ELR (cell line): ENCODE data around the gene MTCP1.

Source experiments
- DNase-seq: peaks from one replicate; pipeline ENCODE4 v3.0.0-alpha.2; 2015; ENCODE audit warnings: low read depth

Gene MTCP1

DNA sequence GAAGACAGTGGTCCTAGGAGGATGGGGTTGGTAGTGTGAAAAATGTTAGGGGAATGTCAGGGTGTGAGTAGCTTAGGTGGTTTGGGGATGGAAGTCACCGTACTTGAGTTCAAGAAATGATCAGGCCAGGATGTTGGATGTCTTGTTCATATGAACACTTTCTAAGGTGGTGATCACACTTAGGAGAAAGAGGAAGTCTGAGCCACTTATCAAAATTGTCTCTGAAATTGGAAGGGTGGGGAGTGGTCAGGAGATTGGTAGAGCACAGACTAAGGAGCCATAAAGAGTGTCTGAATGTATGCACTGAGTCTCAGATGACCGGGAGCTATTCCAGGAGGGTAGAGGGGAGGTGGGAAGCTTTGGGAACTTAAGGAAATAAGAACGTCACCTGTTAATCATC, 17.3 kb downstream of the MTCP1 start:
- no peak for DNase-seq

DNA sequence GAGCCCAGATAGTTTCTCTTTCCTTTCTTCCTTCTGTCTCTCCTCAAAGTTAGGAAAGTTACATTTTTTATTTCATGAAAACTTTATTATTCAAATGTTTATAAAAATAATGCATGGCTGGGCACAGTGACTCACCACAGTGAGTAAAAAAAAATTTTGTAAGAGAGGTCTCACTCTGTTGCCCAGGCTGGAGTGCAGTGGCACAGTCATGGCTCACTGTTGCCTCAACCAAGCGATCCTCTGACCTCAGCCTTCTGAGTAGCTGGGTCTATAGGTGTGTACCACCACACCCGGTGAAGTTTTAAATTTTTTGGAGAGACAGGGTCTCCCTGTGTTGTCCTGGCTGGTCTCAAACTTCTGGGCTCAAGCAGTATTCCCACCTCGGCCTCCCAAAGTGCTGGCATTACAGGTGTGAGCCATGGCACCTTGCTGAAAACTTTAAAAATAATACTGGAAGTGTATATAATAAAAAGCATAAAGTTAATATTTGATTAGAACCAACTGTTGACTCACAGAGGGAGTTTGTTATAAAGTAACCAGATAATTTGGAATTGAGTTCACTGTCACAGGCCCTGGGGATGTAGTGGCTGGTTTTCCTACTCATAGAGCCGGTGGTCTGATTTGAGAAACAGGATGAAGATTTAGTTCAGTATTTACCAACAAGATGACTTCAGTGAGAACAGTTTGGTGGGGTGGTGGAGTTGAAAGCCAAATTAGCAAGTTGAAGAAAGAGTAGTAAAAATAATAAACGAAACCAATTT, 18.0 kb downstream of the MTCP1 start:
- DNase-seq: peak; percentile 14

DNA sequence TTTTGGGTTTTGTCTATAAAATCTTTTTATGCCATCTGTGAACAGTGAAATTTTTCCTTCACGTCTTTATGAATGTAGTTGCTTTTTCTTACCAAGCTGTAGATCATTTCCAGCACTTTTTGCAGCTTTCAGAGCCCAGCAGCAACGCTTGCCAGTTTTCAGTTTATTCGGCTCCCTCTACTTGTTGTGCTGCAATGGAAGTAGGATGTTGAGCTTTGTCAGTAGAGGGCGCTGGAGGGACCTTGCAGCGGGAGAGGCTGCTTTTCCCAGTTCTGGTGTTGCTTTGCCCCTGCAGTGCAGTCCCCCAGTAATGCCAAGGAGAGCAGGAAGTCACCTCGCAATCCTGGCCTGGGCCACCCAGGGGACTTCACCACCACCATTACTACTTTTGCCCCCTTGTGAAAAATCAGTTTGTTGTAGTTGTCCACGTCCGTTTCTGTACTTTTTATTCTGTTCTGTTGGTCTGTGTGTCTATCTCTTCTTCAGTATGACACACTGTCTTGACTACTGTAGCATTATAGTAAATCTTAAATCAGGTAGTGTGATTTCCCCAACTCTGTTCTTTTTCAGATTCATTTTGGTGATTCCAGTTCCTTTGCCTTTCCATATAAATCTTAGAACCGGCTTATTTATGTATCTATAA, 21.8 kb downstream of the MTCP1 start:
- peak; percentile 56 for DNase-seq

DNA sequence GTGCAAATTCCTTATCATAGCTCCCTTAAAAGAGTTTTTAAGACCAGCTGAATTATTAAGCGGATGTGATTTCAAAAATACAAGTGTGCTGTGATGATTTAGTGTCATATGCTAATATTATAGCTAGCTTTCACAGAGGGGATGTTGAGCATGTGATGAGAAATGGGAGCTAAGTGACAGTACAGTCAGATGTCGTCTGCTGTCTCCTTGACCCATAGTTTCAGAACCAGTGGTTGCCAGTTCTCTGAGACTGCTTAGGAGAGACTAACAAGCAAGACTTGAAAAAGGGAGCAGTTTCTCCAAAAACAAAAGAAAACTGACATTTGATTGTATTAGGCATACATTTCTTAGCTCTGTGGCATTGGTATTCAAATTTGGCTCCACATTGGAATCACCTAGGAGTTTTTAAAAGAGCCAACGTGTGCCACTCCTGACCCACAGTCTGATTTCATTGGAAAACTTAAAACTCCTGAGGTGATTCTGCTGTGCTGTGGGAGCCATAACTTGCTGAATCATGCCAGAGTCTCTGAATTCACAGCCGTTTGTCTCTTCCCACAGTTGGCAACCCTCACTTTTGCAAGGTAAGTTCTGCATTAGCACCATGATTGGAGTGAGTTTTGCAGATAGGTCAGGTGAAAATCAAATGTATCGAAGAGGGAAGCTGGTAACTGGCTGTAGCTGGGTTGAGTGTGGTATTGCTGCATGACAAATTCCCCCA, 24.0 kb downstream of the MTCP1 start:
- no peak for DNase-seq

DNA sequence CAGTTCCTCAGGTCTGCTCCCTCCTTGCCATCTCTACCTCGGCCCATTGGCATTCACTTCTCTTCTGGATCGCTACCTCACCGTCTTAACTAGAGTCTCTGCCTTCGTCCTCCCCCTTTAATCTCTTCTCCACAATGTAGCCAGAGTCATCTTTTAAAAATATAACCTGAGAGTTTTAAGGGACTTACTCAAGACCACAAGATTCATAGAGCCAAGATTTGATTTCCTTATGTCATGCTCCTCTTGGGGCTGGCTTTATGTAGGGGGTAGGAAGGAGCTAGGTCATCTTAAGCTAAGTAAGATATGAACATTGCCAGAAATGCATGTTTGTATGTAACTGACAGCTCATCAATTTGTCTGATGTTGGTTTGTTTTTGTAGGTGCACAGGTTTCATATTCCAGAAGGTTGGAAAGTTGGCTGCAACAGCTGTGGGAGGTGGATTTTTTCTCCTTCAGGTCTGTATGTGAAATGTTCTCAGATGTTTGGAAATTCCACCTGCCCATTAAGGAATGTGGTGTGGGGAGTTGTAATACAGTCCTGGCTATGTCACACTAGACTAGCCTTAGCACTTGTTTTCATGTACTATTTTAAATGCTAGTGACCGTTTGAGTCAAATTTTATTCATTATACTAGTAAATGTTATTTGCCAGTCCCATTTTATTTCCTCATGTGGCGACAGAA, 24.7 kb downstream of the MTCP1 start:
- DNase-seq: no peak

DNA sequence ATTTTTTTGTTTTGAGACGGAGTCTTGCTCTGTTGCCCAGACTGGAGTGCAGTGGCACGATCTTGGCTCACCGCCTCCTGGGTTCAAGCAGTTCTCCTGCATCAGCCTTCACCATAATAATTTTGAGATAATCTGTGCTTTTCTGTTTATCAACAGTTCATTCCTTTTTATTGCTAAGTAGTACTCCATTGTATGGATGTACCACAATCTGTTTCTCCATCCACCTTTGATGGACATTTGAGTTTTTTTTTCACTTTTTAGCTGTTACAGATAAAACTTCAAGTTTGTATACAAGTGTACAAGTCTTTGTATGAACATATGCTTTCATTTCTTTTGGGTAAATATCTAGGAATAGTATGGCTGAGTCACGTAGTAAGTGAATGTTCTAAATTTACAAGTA, 35.2 kb downstream of the MTCP1 start:
- no peak for DNase-seq

DNA sequence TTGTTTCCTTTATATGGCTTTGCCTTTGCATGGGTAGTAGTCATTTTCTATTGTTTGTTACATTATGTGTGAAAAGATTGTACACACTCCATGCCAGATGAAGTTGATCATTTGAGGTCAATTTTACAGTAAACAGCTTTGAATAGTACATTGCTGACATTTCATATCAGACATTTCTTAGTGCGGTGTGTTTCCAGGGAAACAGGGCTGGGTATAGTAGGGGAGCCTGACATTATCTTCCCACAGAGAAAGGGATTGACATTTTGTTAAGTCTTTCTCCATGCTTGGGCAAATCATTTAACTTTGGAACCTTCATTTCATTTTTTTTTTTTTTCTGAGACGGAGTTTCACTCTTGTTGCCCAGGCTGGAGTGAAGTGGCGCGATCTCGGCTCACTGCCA, 39.3 kb downstream of the MTCP1 start:
- DNase-seq: no peak

DNA sequence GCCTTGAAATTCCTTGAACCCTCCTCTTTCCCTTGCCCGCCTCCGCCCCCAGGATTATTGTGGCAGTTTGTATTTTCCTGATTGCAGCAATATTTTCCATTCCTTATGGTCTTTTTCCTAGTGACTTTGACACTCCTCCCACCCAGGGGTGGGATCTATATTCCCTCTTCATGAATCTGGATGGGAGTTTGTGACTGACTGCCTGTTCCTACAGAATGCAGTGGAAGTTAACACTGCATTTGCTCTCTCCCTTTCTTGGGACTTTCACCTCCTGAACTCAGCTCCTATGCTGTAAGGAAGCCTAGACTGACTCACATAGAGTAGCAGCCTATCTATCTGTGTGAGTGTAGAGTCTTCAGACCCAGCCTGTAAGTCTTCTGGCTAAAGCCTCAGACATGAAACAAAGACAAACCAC, 42.1 kb downstream of the MTCP1 start:
- DNase-seq: peak; percentile 39

DNA sequence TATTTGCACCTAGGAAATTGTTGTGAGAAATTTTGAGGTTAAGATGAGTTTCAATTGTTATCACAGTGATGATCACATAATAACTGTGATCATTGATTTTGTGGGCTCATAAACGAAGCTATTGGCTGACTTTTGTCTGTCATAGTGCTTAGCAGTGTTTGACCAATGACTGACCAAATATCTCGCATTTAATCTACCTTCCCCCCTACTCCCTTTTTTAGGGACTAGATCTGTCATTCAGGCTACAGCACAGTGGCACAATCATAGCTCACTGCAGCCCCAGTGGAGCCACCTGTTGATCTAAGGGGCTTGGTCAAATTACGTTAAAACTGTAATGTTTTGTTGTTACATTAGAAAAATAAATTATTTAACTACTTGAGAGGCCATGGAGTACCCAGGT, 42.8 kb downstream of the MTCP1 start:
- DNase-seq: no peak

DNA sequence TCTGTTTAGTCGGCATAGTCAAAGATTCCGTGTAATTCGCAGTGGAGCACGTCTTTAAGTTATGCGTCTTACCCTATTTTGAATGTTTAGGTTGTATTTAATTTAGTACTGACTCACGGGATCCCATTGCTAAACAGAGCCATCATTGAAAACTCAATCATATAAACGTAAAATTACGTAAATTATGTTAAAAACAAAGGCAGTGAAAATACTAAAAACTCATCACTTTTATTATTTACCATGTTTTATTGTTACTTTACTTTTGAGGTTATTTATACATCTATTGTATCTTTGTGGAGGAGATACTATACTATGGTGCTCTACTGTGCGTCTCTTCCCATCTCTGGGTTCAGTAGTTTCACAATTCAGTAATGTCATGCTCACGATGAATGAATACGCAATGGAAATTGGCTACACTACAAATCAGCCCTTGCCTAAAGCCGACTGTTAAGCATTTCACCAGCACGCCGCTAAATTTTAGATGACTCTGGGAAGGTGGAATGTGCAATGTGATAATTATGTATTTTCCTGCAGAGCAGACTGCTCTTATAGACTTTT, 43.3 kb downstream of the MTCP1 start:
- peak; percentile 67 for DNase-seq

DNA sequence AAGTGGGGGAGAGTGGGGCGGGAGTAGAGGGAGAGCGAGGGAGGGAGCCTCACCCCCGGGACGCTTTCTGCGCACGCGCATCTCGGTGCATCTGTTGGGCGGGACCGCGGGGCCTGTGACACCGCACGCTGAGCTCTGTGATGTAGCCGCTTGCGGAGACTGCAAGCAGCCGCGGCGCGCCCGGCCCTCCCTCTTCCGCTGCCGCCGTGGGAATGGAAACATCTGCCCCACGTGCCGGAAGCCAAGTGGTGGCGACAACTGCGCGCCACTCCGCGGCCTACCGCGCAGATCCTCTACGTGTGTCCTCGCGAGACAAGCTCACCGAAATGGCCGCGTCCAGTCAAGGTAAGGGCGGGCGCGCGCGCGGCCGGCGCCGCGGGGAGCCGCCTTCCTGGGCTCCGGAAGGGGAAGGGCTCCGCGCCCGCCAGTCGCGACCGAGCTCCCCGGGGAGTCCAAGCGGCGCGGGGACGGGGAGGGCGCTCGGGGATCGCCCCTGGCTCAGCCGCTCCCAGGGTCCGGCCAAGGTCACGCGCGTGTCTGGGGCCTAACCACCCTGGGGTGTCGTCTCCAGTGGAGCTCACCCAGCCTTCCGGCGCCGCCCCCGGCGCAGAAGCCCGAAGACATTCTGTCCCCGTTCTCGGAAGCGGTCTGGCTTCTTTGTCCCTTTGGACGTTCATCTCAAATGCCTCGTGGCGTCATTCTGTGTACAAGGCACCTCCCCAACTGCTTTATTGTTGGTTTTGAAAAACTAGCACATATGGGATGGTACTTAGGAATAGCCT, 44.0 kb downstream of the MTCP1 start, which contains the start of gene FUNDC2:
Gene FUNDC2 (plus strand): TSS at position 118 of the 782 bp plus-strand sequence. CDS start 95 bp downstream, at position 213.
- DNase-seq: peak; percentile 90

DNA sequence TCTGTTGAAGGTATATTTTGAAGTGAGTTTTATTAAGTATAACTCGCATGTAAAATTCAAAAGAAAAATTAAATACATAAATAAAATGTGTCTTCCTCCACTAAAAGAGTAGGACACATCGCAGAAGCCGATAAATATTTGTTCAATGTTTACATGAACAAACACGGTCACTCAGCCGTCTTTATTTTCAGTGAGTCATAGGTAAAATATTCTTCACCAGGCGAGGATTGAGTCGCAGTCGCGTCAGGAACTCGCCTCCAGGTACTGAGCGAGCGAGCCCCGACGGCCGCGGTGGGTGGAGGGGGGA, 44.6 kb downstream of the MTCP1 start:
- DNase-seq: no peak

DNA sequence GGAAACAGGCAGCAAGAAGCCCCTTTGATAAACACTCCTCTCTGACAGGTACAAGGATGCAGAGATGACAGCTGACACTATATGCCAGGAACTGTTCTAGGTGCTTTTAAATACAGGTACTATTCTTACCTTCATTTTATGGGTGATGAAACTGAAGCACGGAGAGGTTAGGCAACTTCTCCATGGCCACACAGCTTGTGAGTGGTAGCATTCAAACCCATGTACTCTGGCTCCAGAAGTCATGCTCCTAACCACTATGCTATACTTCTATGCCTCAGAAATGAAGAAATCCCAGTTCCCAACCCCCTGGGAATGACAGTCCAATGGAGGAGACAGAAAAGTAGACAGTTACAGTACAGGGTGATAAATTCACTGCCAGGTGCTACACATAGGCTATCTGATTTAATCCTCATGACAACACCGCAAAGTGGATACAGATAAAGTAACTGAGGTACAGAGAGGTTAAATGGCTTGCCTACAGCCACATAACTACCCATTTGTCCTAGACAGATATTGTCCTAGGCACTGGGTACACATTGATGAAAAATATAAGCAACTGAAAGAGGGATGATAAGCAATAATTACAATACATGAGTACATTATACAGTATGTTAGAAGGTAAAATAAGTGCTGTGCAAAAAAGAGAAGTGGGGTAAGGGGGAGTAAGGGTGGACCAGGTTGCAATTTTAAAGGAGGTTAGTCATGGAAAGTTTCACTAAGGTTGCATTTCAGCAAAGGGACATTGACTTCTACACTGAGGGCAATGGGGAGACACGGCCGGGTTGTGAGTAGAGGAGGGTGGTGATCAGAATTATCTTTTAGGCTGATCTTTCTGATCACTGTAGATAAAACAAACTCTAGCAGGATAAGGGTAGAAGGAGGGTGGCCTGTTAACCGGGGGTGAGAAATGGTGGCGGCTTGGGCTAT, 46.8 kb downstream of the MTCP1 start:
- no peak for DNase-seq

DNA sequence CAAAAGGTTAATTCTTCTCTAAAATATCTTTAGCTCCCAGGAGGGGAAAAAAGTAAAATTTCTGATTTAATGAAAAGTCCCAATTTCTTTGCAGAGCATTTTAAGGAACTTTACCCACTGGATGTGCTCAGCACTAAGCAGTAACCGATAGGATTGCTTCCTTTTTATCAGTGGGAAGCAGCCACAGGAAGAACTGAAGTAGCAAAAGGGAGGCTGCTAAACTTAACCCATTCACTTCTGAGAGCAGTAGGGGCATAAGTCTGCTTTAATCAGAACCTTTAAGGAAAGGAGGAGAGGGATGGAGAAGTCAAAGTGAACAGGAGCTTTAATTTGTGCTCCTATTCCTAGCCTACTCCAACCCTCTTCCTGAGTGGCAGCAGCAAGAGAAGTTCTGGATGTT, 48.4 kb downstream of the MTCP1 start, which contains the start of gene F8:
Gene F8 (minus strand): TSS at position 139 of the 400 bp plus-strand sequence. CDS start 171 bp downstream, outside the sequence.
- no peak for DNase-seq

DNA sequence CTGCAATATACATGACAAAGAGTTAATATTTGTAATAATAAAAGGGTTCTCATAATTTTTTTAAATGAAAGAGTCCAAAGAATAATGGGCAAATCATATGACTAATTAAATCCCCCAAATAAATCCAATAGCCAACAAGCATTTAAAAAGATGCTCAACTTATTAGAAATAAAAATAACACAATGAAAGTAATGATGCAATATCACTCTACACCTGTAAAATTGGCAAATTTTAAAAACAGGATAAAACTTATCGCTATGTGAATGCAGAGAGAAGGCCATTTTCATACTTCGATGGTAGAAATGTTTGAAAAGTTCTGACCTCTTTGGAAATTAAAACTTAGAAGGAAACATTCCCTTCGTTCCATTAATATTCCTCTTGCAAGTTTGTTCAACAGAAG, 50.3 kb downstream of the MTCP1 start:
- DNase-seq: no peak
